HFF-Myc (cell line): ENCODE measurements around the gene PRR16.
"Not testable (repeated sequence)": the region's sequence is repeated elsewhere in the genome, so short reads cannot be mapped to it uniquely, and the experiment has no call there.

Experiments used
- DNase-seq: peaks from one replicate; pipeline ENCODE4 v3.0.0-alpha.2; 2011; ENCODE audit warnings: low read depth; ENCODE audit errors: extremely low read depth
- H3K4me3 ChIP-seq: replicated peaks from 2 replicates; pipeline ENCODE4 v1.5.1; 2011; ENCODE audit warnings: low read depth, mild to moderate bottlenecking, control low read depth, low read length
- TF ChIP-seq, protein P1 (sequence below): IDR thresholded peaks from 2 replicates; pipeline ENCODE4 v1.5.1; 2012; ENCODE audit warnings: mild to moderate bottlenecking, low read depth, low read length, control low read depth; ENCODE audit errors: missing control alignments

PRR16 gene

DNA sequence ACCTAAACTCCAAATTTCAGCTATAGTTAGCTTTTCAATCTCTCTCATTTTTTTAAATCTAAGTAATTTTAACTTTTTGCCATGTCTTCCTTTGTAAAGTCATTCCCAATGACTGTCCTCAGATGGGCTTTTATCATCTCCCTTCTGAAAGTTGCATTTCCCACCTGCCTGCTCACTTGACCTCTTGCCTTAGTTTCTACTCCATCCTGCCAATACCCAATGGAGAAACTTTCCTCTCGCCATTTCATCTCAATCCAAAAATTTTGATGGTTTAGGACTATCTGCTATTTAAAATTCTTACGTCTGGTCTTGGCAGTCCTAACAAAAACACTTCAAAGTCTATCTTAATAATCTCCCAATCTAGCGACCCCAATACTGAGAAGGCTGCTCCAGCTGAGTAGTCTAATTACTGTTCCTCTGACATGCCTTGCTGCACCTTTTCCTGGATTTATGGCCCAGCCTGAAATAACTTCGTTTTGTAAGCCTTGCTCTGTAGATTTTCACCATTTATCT is 231.3 kb downstream of the PRR16 start:
- H3K4me3 ChIP-seq = no peak overlapping the region
- DNase-seq = no peak
- TF ChIP-seq, protein P1, sequence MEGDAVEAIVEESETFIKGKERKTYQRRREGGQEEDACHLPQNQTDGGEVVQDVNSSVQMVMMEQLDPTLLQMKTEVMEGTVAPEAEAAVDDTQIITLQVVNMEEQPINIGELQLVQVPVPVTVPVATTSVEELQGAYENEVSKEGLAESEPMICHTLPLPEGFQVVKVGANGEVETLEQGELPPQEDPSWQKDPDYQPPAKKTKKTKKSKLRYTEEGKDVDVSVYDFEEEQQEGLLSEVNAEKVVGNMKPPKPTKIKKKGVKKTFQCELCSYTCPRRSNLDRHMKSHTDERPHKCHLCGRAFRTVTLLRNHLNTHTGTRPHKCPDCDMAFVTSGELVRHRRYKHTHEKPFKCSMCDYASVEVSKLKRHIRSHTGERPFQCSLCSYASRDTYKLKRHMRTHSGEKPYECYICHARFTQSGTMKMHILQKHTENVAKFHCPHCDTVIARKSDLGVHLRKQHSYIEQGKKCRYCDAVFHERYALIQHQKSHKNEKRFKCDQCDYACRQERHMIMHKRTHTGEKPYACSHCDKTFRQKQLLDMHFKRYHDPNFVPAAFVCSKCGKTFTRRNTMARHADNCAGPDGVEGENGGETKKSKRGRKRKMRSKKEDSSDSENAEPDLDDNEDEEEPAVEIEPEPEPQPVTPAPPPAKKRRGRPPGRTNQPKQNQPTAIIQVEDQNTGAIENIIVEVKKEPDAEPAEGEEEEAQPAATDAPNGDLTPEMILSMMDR = no peak

DNA sequence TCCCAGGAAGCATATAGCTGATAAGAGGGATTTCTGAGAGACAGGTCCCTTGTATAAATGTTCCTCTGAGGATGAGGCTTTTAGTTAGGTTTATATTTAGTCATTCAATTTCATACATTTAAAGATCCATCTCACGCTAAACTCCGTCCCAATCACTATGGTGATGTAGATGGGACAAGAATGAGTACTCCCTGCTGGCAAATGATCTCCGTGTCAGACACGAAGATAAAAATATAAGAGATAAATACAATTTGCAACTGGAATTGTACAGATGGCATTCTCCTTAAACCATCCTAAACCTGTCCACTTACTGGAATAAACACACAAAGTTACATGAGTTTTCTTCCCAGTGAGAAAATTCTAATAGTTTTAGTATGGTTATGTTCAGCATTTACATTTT is 233.0 kb downstream of the PRR16 start:
- TF ChIP-seq, protein P1 = no peak
- no peak for DNase-seq
- no peak overlapping the region for H3K4me3 ChIP-seq

DNA sequence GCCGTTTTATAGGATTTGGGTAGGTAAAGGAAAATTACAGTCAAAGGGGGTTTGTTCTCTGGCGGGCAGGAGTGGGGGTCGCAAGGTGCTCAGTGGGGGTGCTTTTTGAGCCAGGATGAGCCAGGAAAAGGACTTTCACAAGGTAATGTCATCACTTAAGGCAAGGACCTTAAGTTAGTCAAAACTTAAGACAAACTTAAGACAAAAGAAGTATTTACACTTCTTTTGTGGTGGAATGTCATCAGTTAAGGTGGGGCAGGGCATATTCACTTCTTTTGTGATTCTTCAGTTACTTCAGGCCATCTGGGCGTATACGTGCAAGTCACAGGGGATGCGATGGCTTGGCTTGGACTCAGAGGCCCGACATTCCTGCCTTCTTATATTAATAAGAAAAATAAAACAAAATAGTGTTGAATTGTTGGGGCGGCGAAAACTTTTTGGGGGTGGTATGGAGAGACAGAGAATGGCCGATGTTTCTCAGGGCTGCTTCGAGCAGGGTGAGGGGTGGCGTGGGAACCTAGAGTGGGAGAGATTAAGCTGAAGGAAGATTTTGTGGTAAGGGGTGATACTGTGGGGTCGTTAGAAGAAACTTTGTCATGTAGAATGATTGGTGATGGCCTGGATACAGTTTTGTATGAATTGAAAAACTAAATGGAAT is 233.7 kb downstream of the PRR16 start:
- H3K4me3 ChIP-seq, DNase-seq: not testable (repeated sequence)

DNA sequence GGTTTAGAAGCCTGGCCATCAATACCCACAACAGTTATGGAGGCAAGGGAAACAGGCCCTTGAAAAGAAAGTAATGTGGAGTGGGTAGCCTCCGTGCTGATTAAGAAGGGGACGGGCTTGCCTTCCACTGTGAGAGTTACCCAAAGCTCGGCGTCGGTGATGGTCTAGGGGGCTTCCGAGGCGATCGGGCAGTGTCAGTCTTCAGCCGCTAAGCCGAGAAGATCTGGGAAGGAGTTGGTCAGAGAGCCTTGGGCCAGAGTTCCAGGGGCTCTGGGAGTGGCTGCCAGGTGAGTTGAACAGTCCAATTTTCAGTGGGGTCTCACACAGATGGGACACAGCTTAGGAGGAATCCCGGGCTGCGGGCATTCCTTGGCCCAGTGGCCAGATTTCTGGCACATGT is 236.6 kb downstream of the PRR16 start:
- not testable (repeated sequence) for DNase-seq, H3K4me3 ChIP-seq

DNA sequence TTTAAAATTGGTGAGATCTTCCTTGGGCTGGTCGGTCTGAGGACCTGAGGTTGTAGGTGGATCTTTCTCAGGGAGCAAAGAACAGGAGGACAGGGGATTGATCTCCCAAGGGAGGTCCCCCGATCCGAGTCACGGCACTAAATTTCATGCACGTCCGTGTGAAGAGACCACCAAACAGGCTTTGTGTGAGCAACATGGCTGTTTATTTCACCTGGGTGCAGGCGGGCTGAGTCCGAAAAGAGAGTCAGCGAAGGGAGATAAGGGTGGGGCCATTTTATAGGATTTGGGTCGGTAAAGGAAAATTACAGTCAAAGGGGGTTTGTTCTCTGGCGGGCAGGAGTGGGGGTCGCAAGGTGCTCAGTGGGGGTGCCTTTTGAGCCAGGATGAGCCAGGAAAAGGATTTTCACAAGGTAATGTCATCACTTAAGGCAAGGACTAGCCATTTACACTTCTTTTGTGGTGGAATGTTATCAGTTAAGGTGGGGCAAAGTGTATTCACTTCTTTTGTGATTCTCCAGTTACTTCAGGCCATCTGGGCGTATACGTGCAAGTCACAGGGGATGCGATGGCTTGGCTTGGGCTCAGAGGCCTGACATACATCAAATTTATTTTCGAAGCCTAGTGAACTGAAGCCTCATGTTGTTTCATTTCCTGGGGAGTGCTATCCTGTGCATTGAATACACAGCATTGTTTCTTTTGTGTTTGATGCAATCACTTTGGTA is 238.9 kb downstream of the PRR16 start:
- H3K4me3 ChIP-seq, DNase-seq: not testable (repeated sequence)

DNA sequence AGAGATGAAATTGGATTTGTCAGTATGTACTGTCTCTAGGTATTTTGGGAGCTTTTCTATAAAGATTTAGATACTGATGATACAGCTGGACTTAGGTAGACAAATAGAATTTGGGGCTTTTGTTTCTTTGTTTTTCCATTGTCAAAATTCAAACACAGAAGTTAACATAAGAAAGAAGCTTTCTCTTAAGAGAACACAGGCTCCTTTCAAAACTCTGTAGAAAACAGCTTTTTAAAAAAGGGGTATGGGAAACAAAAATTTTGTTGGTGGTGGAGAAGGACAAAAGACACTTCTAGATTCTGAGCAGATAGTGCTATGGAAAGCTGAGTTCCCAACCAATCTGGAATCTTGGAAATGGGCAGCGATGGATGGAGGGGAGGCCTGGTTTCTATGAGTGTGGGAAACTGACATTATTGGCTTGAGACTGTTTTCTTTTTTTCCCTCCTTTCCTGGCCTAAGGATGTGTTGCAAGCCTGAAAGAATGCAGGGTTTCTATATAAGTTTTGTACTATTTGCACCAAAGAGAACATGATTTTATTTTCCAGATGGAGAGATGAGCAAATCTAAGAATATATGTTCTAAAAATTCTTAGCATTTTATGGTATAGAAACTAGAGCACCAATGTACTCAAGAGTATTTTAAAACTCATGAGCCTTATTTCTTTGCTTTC is 240.0 kb downstream of the PRR16 start:
- H3K4me3 ChIP-seq = no peak overlapping the region
- no peak for DNase-seq
- TF ChIP-seq, protein P1 = no peak

DNA sequence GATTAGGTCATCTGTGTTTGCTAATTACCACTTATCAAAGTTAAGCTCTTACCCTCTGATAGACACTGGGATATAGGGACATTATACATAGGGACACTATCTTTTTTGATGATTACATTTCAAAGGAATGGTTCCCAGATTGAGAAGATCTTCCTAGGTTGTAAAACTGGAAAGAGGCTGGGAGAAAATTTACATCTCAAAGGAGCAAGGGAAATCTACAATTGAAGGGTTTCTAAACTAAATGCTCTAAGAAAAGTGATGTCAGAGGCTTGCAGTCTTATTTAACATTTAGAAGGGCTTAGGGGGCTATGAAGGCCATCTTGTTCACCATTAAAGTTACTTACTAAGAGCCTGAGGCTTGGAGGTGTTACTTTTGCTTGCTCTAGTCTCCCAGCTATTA is 242.8 kb downstream of the PRR16 start:
- DNase-seq = no peak
- TF ChIP-seq, protein P1 = no peak
- no peak overlapping the region for H3K4me3 ChIP-seq

DNA sequence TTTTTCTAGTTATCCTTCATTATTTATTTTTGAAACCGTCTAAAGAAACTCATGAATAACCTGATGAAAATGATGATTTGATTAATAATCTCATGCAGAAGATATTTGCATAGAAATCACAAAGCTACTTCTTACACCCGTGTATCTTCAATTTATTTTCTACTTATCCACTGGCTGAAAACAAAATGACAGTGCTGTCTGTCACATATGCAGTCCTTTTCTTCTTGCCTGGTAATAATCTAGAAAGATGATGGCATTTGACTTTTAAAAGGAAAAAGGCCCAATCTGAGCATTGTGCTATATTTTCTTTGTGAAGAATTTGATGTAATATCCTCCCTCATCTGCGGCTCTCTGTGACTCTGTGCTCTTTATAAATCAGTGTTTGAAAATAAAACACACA is 253.3 kb downstream of the PRR16 start:
- TF ChIP-seq, protein P1 = no peak
- no peak overlapping the region for H3K4me3 ChIP-seq
- no peak for DNase-seq
